A549 (cell line): ENCODE measurements around the gene CYSLTR2.

ENCODE experiments used
- GATA3 ChIP-seq: IDR thresholded peaks from 2 replicates; pipeline ENCODE4 v1.6.1; 2012; ENCODE audit warnings: borderline replicate concordance
- PHF8 ChIP-seq: fragments of 200-600 bp; sonication (generic); IDR thresholded peaks from 2 replicates; pipeline ENCODE4 v1.6.1; 2016; ENCODE audit warnings: low read depth, mild to moderate bottlenecking, antibody characterized with exemption, moderate library complexity, borderline replicate concordance
- RAD21 ChIP-seq, 2 experiments: fragments of >200 bp in 1 of 2; sonication (Bioruptor Twin) in 1 of 2; formaldehyde crosslinking in 1 of 2; IDR thresholded peaks in 1 of 2; conservative IDR thresholded peaks in 1 of 2; 2 replicates in 1 of 2; 3 replicates in 1 of 2; pipeline ENCODE4 v1.6.1; 2012 to 2018; ENCODE audit warnings: inconsistent platforms in 1 of 2
- SREBF2 ChIP-seq: fragments of 450-650 bp; IDR thresholded peaks from 2 replicates; pipeline ENCODE4 v1.6.1; 2014; ENCODE audit warnings: mild to moderate bottlenecking, moderate library complexity
- TF ChIP-seq, protein P1 (sequence below): IDR thresholded peaks from 2 replicates; pipeline ENCODE4 v1.6.1; 2012

DNA sequence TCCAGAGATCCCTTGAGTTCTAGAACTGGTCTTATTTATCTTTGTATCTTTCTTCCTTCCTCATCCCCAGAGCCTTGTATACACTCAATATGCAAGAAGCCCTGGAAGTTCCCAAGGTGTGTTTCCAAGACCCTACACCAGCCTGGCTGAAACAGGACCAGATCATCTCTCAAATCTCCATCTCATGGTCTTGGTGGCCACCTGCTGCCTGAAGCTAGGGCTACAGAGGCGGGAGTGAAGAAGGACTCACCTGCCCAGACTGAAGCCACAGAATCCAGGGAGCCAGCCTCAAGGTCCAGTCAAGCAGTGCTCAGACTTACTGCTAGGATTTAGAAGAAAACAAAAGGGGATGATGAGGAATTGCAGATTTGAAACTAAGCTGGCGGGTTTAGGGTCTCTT, 6.1 kb upstream of the CYSLTR2 start:
- TF ChIP-seq RAD21 (conservative IDR thresholded peaks at IDR 0.05 in 1 of 2, IDR thresholded peaks at IDR 0.05 in 1 of 2) (no peak), SREBF2 (no peak), GATA3 (no peak), PHF8 (no peak)
- TF ChIP-seq, protein P1, sequence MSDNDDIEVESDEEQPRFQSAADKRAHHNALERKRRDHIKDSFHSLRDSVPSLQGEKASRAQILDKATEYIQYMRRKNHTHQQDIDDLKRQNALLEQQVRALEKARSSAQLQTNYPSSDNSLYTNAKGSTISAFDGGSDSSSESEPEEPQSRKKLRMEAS, result no peak
